Smooth muscle cell of the umbilical artery (primary cell): ENCODE measurements around the gene UGT1A10. TPM values are rescaled to one million over a fixed set of nuclear protein-coding genes. Genes with fewer than 3 reads are reported as not detected.

Experiments
- total RNA-seq: library from RNA; depleted of rRNA; stranded (reverse); fragments of >200 nt; gene quantifications from 2 replicates; pipeline ENCODE4 v1.2.3, GENCODE V29; 2014

The UGT1A10 gene
- not detected in 2 replicates for total RNA-seq

DNA sequence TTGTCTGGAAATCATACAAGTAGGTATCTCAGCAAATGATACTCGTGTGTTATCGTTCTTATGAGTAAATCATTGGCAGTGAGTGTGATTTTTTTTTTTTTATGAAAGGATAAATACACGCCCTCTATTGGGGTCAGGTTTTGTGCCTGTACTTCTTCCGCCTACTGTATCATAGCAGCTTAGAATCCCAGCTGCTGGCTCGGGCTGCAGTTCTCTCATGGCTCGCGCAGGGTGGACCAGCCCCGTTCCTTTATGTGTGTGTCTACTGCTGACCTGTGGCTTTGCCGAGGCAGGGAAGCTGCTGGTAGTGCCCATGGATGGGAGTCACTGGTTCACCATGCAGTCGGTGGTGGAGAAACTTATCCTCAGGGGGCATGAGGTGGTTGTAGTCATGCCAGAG, at the start of gene UGT1A10:
Gene UGT1A10 (plus strand): TSS at position 143 of the 400 bp plus-strand sequence. CDS start 75 bp downstream, at position 218.

GRCh38 chr2:233617476-233617875, 18.8 kb upstream of the UGT1A10 start, which contains the start of gene UGT1A8:
UGT1A8 (plus strand) TSS chr2:233617633; CDS start chr2:233617708, 75 bp downstream.

DNA sequence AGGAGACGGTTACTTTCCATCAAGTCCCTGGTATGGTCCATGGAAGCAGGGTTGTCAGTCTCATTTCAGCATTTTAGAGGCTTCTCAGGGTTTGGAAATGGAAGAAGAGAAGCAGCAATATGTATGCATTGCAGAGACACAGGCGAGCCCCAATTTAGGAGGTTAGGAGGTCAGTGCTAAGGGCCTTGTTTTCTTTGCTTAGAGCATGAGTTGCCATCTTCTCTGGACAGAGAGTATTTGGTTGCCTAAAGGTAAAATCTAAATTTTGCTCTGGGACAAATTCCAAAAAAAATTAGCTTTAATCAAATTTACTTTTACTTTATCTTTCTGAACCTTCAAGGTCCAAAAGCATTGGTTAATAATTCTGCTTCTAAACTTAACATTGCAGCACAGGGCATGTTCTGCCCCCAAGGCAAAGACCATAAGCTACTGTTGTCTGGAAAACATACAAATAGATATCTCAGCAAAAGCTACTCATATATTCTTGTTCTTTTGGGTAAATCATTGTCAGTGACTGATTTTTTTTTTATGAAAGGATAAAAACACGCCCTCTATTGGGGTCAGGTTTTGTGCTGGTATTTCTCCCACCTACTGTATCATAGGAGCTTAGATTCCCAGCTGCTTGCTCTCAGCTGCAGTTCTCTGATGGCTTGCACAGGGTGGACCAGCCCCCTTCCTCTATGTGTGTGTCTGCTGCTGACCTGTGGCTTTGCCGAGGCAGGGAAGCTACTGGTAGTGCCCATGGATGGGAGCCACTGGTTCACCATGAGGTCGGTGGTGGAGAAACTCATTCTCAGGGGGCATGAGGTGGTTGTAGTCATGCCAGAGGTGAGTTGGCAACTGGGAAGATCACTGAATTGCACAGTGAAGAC, 35.3 kb downstream of the UGT1A10 start, which contains the start of gene UGT1A9:
Gene UGT1A9 (plus strand): TSS at position 609 of the 872 bp plus-strand sequence. CDS start 37 bp downstream, at position 646.

GRCh38 chr2:233681521-233682099, 45.4 kb downstream of the UGT1A10 start, which contains the start of gene UGT1A7:
UGT1A7 (plus strand) TSS chr2:233681901; CDS start chr2:233681938, 37 bp downstream.

GRCh38 chr2:233692648-233693047, 56.4 kb downstream of the UGT1A10 start, which contains the start of gene UGT1A6:
UGT1A6 (plus strand) TSS chr2:233692890; CDS start chr2:233693005, 115 bp downstream.

GRCh38 chr2:233712611-233713261, 76.5 kb downstream of the UGT1A10 start, which contains the start of gene UGT1A5:
UGT1A5 (plus strand) TSS chr2:233712907; CDS start chr2:233712992, 85 bp downstream.

DNA sequence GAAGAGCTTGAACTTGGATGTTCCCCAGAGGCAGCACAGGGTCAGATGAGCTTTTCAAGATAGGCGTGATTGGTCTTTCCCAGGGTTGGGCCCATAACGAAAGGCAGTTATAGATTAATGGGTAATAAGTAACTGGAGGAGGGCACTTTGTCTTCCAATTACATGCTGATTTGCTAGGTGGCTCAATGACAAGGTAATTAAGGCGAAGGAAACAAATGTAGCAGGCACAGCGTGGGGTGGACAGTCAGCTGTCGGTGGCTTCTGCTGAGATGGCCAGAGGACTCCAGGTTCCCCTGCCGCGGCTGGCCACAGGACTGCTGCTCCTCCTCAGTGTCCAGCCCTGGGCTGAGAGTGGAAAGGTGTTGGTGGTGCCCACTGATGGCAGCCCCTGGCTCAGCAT, 82.3 kb downstream of the UGT1A10 start, which contains the start of gene UGT1A4:
Gene UGT1A4 (plus strand): TSS at position 185 of the 400 bp plus-strand sequence. CDS start 85 bp downstream, at position 270.

GRCh38 chr2:233728723-233729301, 92.6 kb downstream of the UGT1A10 start, which contains the start of gene UGT1A3:
UGT1A3 (plus strand) TSS chr2:233729042; CDS start chr2:233729127, 85 bp downstream.

GRCh38 chr2:233760043-233760442, 123.8 kb downstream of the UGT1A10 start, which contains the start of gene UGT1A1:
UGT1A1 (plus strand) TSS chr2:233760270; CDS start chr2:233760288, 18 bp downstream.

DNA sequence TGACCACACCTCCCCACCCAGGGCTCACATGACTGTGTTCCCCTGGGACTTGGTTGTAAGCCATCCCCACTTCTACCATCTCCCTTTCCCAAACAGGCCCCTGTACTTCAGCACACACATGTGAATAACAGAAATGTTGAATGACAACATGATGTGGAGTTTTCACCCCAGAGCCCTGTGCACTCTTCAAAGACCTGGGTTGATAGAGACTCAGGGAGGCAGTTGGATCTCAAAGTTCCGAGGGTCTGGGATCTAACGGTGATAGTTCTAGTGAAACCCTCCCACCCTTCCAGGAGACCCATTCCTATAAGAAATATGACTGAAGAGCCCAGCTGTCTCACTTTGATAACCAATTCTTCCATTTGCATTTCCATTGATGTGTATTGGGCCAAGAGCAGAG, 141.8 kb downstream of the UGT1A10 start, which contains the start of gene MROH2A:
Gene MROH2A (plus strand): TSS at position 301 of the 400 bp plus-strand sequence. CDS start 1,029 bp downstream, outside the sequence.

Other genes starting within 250 kb of the UGT1A10 start
- 44.2 and 54.6 TPM in 2 replicates for gene USP40, start 69.7 kb upstream of the UGT1A10 start, total RNA-seq
- not detected in 2 replicates for gene UGT1A8, start 18.8 kb upstream of the UGT1A10 start, total RNA-seq
- not detected in 2 replicates for gene UGT1A9, start 35.5 kb downstream of the UGT1A10 start, total RNA-seq
- gene UGT1A7, start 45.5 kb downstream of the UGT1A10 start, total RNA-seq = not detected in 2 replicates
- gene UGT1A6, start 56.4 kb downstream of the UGT1A10 start, total RNA-seq = not detected in 2 replicates
- gene UGT1A5, start 76.5 kb downstream of the UGT1A10 start, total RNA-seq = not detected in 2 replicates
- gene UGT1A4, start 82.3 kb downstream of the UGT1A10 start, total RNA-seq = not detected in 2 replicates
- gene UGT1A3, start 92.6 kb downstream of the UGT1A10 start, total RNA-seq = not detected in 2 replicates
- gene UGT1A1, start 123.8 kb downstream of the UGT1A10 start, total RNA-seq = not detected in 2 replicates
- gene MROH2A, start 141.9 kb downstream of the UGT1A10 start, total RNA-seq = not detected in 2 replicates
- 1.5 and 9.4 TPM in 2 replicates for gene HJURP, start 218.1 kb downstream of the UGT1A10 start, total RNA-seq